Heart left ventricle (tissue), 16 donors: Measurements from ENCODE around the gene FBXW7. TPM values are rescaled to one million over a fixed set of nuclear protein-coding genes. Genes with fewer than 3 reads are reported as not detected.
A peak's percentile ranks its signal among the peaks of the same experiment; 100 is the strongest.

Experiments
- ATAC-seq, 4 donors: fragments of 200-7000 bp; cut with Tn5 transposase; one replicate each; pipeline ENCODE4 v1.9.1; 2020 to 2022; ENCODE audit warnings: moderate library complexity in 4 of 4, mild to moderate bottlenecking in 3 of 4, moderate number of reproducible peaks in 1 of 4
- DNase-seq, 5 donors: peaks; one replicate each; pipeline ENCODE4 v3.0.0-alpha.2; 2020
- H3K27ac ChIP-seq, 12 donors: fragments of 200-600 bp; sonication (generic) in 4 of 12; one replicate each; pipeline versions ENCODE4 v1.5.0 to v1.8.0; 2016 to 2022; ENCODE audit warnings: mild to moderate bottlenecking in 2 of 12
- H3K27me3 ChIP-seq, 9 donors: fragments of 200-600 bp; sonication (generic) in 2 of 9; one replicate each; pipeline versions ENCODE4 v1.5.1 to v1.8.0; 2016 to 2022; ENCODE audit warnings: mild to moderate bottlenecking in 3 of 9
- H3K36me3 ChIP-seq, 9 donors: fragments of 200-600 bp; sonication (generic) in 2 of 9; one replicate each; pipeline versions ENCODE4 v1.5.0 to v1.8.0; 2018 to 2022; ENCODE audit warnings: mild to moderate bottlenecking in 2 of 9
- H3K4me1 ChIP-seq, 12 donors: fragments of 200-600 bp; sonication (generic) in 4 of 12; one replicate each; pipeline versions ENCODE4 v1.5.0 to v1.8.0; 2016 to 2022; ENCODE audit warnings: mild to moderate bottlenecking in 3 of 12
- H3K4me3 ChIP-seq, 12 donors: fragments of 200-600 bp; sonication (generic) in 4 of 12; one replicate each; pipeline versions ENCODE4 v1.5.0 to v1.8.0; 2017 to 2022; ENCODE audit warnings: mild to moderate bottlenecking in 9 of 12, moderate library complexity in 4 of 12
- H3K9me3 ChIP-seq, 12 donors: fragments of 200-600 bp; sonication (generic) in 4 of 12; one replicate each; pipeline versions ENCODE4 v1.5.0 to v1.8.0; 2016 to 2022; ENCODE audit warnings: mild to moderate bottlenecking in 1 of 12
- CTCF ChIP-seq, 12 donors: fragments of 200-600 bp; sonication (generic) in 4 of 12; IDR thresholded peaks; one replicate each; pipeline versions ENCODE4 v1.5.0 to v1.8.0; 2018 to 2022; ENCODE audit warnings: antibody characterized with exemption in 12 of 12, mild to moderate bottlenecking in 5 of 12
- POLR2A ChIP-seq, 2 donors: fragments of 450-650 bp; IDR thresholded peaks; one replicate each; pipeline ENCODE4 v1.6.1; 2017; ENCODE audit warnings: antibody characterized with exemption in 2 of 2, mild to moderate bottlenecking in 2 of 2, moderate library complexity in 2 of 2
- WGBS, 4 donors: extraction: QIAGEN DNeasy Blood & Tissue Kit in 2 of 4; methylation state at CpG; one replicate each; pipeline versions ENCODE4 v1.1.5 to v1.1.7; 2013 to 2018; 5-methylcytosine and 5-hydroxymethylcytosine counted together
- intact Hi-C, 10 donors: fragments of 100-400 bp; cut with DNase I; formaldehyde crosslinking; loops; one replicate each; pipeline versions ENCODE4 v1.11.1 to v1.14.2; 2022
- polyA plus RNA-seq, 2 donors: library from polyadenylated mRNA; stranded (reverse); fragments of 200-250 nt; gene quantifications; one replicate each; pipeline ENCODE4 v1.2.3, GENCODE V29; 2013
- total RNA-seq, 9 donors: library from RNA; depleted of rRNA in 2 of 9; stranded (reverse); fragments of >200 nt in 2 of 9; fragmentation: NEBNext Ultra II Directional in 3 of 9; extraction: Animal tissue kit (Norgen Biotek cat#: 25700) in 3 of 9; gene quantifications; one replicate each; pipeline versions ENCODE4 v1.1.0 to v1.2.4, GENCODE V29; 2016 to 2023
- donor health status: ischemic (EF 13 %, LVEDD 7.1; RV severe dilation, severe dysfunction).
- donor health status: healthy with polysubstance abuse.
- donor health status: DM: no; HTN: yes; CAD: no.
- donor health status: DM: no; HTN: no; CAD: no.
- donor health status: ischemic (EF 25% LVEDD 6.9; RV normal size, moderate dysfunction).
- donor health status: ischemic (EF 25% LVEDD 5.7; RV mildly dilated, moderate dysfunction).
- donor health status: healthy.
- donor health status: DM: yes; HTN: yes; CAD: no.
- donor health status: ischemic (EF 35%, LVEDD 5.7; RV mildly dilated, moderate dysfunction).
- donor health status: nonischemic (EF 11% LVEDD 7.7; RV severe dilation, severe dysfunction).
- donor health status: DM: yes; HTN: yes; CAD: no.
- donor health status: PGD.
- donor health status: ischemic (EF 29% LVEDD 5.4; RV normal size, mild dysfunction).
- donor health status: nonischemic (EF 23%, LVEDD 6.1; RV moderate dilation, normal function).

FBXW7 gene
- total and polyA plus RNA-seq, 11 donors: 20.6 to 74.1 (median 59.8) TPM

DNA sequence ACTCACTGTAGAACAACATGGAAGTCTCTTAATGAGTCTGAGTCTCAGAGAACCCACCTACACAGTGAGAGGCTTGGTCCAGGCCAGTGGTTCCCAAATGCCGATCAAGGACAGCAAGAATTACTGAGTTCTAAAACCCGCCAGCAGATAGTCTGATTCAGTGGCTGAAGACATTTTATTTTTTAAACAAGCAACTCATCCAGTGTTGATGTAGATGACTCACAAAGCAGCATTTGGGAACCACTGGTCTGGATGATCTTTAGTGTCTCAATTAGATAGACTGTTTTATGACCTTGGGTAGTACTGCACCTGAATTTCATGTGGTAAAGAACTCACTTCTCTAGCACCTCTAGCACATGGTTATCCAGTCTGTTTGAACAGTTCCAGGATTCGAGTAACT, 193.6 kb downstream of the FBXW7 start:
- 90 to 98% (median 94%) methylated on average over 3 of the region's 3 CpGs for WGBS, 4 donors
- peaks cover 0 to 76% (median 24%) of the 10 kb centered on the region in 9 donors for H3K36me3 ChIP-seq
- no peaks in the 10 kb centered on the region for H3K9me3 ChIP-seq
- H3K4me3 ChIP-seq: no peak overlapping the region
- DNase-seq: no peak
- TF ChIP-seq CTCF (IDR thresholded peaks at IDR 0.05) (no peak), POLR2A (IDR thresholded peaks at IDR 0.05) (no peak)
- ATAC-seq: peak in 1 of 4 donors; percentile 25
- no peaks in the 10 kb centered on the region for H3K27me3 ChIP-seq
- H3K27ac ChIP-seq: no peak overlapping the region
- intact Hi-C loops: loop anchor here in 1 of 10 donors (10.0 kb wide), 2 partner anchors 237 to 297 kb away; no protein-coding TSS in a partner anchor
- H3K4me1 ChIP-seq: peaks cover 0 to 18% (median 0%) of the 10 kb centered on the region in 12 donors

- Histone ChIP-seq H3K36me3 (peaks cover 0 to 76% (median 16%) of the 10 kb centered on the region in 9 donors), H3K9me3 (no peaks in the 10 kb centered on the region), H3K4me3 (no peak overlapping the region), H3K27ac (no peak overlapping the region), H3K27me3 (no peaks in the 10 kb centered on the region), H3K4me1 (peaks cover 0 to 10% (median 0%) of the 10 kb centered on the region in 12 donors)
- WGBS, 4 donors: 90 to 94% (median 93%) methylated on average over 3 of the region's 3 CpGs
- intact Hi-C loops: loop anchor here in 1 of 10 donors (10.0 kb wide), 2 partner anchors 236 to 296 kb away; no protein-coding TSS in a partner anchor
- no peak for TF ChIP-seq CTCF (IDR thresholded peaks at IDR 0.05)
- TF ChIP-seq POLR2A (IDR thresholded peaks at IDR 0.05): no peak
- ATAC-seq (peak in 1 of 4 donors; percentile 11), DNase-seq (no peak)
Measured at GRCh38 chr4:152340818-152341217, 195.1 kb downstream of the FBXW7 start.

GRCh38 chr4:152339576-152339975, 196.3 kb downstream of the FBXW7 start:
- no peak overlapping the region for H3K27ac ChIP-seq
- intact Hi-C loops: no loop called here
- peaks cover 0 to 10% (median 0%) of the 10 kb centered on the region in 12 donors for H3K4me1 ChIP-seq
- no peak overlapping the region for H3K4me3 ChIP-seq
- 85 to 90% (median 87%) methylated on average over 4 of the region's 4 CpGs for WGBS, 4 donors
- ATAC-seq: peak in 1 of 4 donors; percentile 21
- no peaks in the 10 kb centered on the region for H3K27me3 ChIP-seq
- H3K36me3 ChIP-seq: peaks cover 0 to 76% (median 12%) of the 10 kb centered on the region in 9 donors
- no peaks in the 10 kb centered on the region for H3K9me3 ChIP-seq
- TF ChIP-seq CTCF (IDR thresholded peaks at IDR 0.05): no peak
- TF ChIP-seq POLR2A (IDR thresholded peaks at IDR 0.05): no peak
- no peak for DNase-seq

GRCh38 chr4:152334931-152335330, 201.0 kb downstream of the FBXW7 start:
- intact Hi-C loops: no loop called here
- TF ChIP-seq POLR2A (IDR thresholded peaks at IDR 0.05) (no peak), CTCF (IDR thresholded peaks at IDR 0.05) (no peak)
- Histone ChIP-seq H3K27ac (no peak overlapping the region), H3K9me3 (no peaks in the 10 kb centered on the region), H3K4me3 (no peak overlapping the region), H3K27me3 (no peaks in the 10 kb centered on the region), H3K36me3 (peaks cover 0 to 100% (median 55%) of the 10 kb centered on the region in 9 donors), H3K4me1 (no peaks in the 10 kb centered on the region)
- ATAC-seq (no peak), DNase-seq (no peak)
- WGBS, 4 donors: 58 to 66% (median 61%) methylated on average over 3 of the region's 3 CpGs
